H9 (cell line): ENCODE measurements around the gene BACH2. TPM values are rescaled to one million over a fixed set of nuclear protein-coding genes. Genes with fewer than 3 reads are reported as not detected.

Source experiments
- DNase-seq: peaks from one replicate; pipeline ENCODE4 v3.0.0-alpha.2; 2017
- H2AFZ ChIP-seq: one replicate; pipeline ENCODE4 v1.6.1; 2013; ENCODE audit warnings: mild to moderate bottlenecking, low read length, control low read depth, moderate library complexity
- H2AK5ac ChIP-seq: 2 replicates; pipeline ENCODE4 v1.6.1; 2013; ENCODE audit warnings: low read length, control low read depth, mixed read lengths; ENCODE audit not compliant: insufficient read length
- H2BK120ac ChIP-seq: one replicate; pipeline ENCODE4 v1.6.1; 2013; ENCODE audit warnings: low read depth, mild to moderate bottlenecking, low read length, control low read depth, inconsistent platforms; ENCODE audit not compliant: poor library complexity, severe bottlenecking
- H2BK12ac ChIP-seq: 2 replicates; pipeline ENCODE4 v1.6.1; 2013; ENCODE audit warnings: low read length, control low read depth, mixed read lengths, low read depth; ENCODE audit not compliant: insufficient read length
- H2BK15ac ChIP-seq: 2 replicates; pipeline ENCODE4 v1.6.1; 2013; ENCODE audit warnings: low read depth, low read length, control low read depth
- H2BK20ac ChIP-seq: one replicate; pipeline ENCODE4 v1.6.1; 2013; ENCODE audit warnings: low read depth, mild to moderate bottlenecking, low read length, control low read depth, inconsistent platforms; ENCODE audit not compliant: poor library complexity, severe bottlenecking
- H2BK5ac ChIP-seq: 2 replicates; pipeline ENCODE4 v1.6.1; 2013; ENCODE audit warnings: low read length, control low read depth, mixed read lengths; ENCODE audit not compliant: insufficient read length
- H3K14ac ChIP-seq: 2 replicates; pipeline ENCODE4 v1.6.1; 2013; ENCODE audit warnings: low read length, control low read depth; ENCODE audit not compliant: insufficient read depth
- H3K18ac ChIP-seq: 2 replicates; pipeline ENCODE4 v1.6.1; 2013; ENCODE audit warnings: low read depth, mild to moderate bottlenecking, mixed read lengths, low read length, control low read depth; ENCODE audit not compliant: insufficient read length
- H3K23ac ChIP-seq: 2 replicates; pipeline ENCODE4 v1.6.1; 2013; ENCODE audit warnings: low read length, control low read depth, mixed read lengths, low read depth; ENCODE audit not compliant: insufficient read length
- H3K23me2 ChIP-seq: 2 replicates; pipeline ENCODE4 v1.6.1; 2013; ENCODE audit warnings: low read depth, mild to moderate bottlenecking, mixed read lengths, low read length, control low read depth; ENCODE audit not compliant: insufficient read length, poor library complexity, severe bottlenecking
- H3K27ac ChIP-seq: 2 replicates; pipeline ENCODE4 v1.5.1; 2013; ENCODE audit warnings: low read length, control low read depth, mixed read lengths, low read depth; ENCODE audit not compliant: insufficient read length
- H3K27me3 ChIP-seq: 2 replicates; pipeline ENCODE4 v1.6.1; 2013; ENCODE audit warnings: low read length, control low read depth, inconsistent platforms; ENCODE audit not compliant: insufficient read depth
- H3K4ac ChIP-seq: 2 replicates; pipeline ENCODE4 v1.6.1; 2013; ENCODE audit warnings: low read depth, mild to moderate bottlenecking, control low read depth, inconsistent platforms, low read length, moderate library complexity
- H3K4me1 ChIP-seq: 2 replicates; pipeline ENCODE4 v1.6.1; 2013; ENCODE audit warnings: low read length, control low read depth, inconsistent platforms; ENCODE audit not compliant: insufficient read depth
- H3K4me2 ChIP-seq: 2 replicates; pipeline ENCODE4 v1.6.1; 2013; ENCODE audit warnings: low read length, control low read depth, mixed read lengths; ENCODE audit not compliant: insufficient read length, insufficient read depth
- H3K56ac ChIP-seq: 2 replicates; pipeline ENCODE4 v1.6.1; 2013; ENCODE audit warnings: low read depth, mild to moderate bottlenecking, mixed read lengths, low read length, control low read depth; ENCODE audit not compliant: insufficient read length
- H3K79me1 ChIP-seq: 2 replicates; pipeline ENCODE4 v1.6.1; 2013; ENCODE audit warnings: low read depth, mild to moderate bottlenecking, moderate library complexity, low read length, control low read depth, inconsistent platforms; ENCODE audit not compliant: insufficient read depth, poor library complexity, severe bottlenecking
- H3K79me2 ChIP-seq: 2 replicates; pipeline ENCODE4 v1.6.1; 2013; ENCODE audit warnings: low read length, control low read depth, inconsistent platforms; ENCODE audit not compliant: insufficient read depth
- H3K9ac ChIP-seq: 2 replicates; pipeline ENCODE4 v1.6.1; 2013; ENCODE audit warnings: low read length, control low read depth, mixed read lengths; ENCODE audit not compliant: insufficient read length; ENCODE audit errors: extremely low read depth
- H3K9me3 ChIP-seq: one replicate; pipeline ENCODE4 v1.6.1; 2013; ENCODE audit warnings: low read depth, low read length, inconsistent platforms; ENCODE audit not compliant: control insufficient read depth
- H3T11ph ChIP-seq: one replicate; pipeline ENCODE4 v1.6.1; 2013; ENCODE audit warnings: mild to moderate bottlenecking, low read length, control low read depth, inconsistent platforms
- H4K20me1 ChIP-seq: one replicate; pipeline ENCODE4 v1.6.1; 2013; ENCODE audit not compliant: control insufficient read depth, insufficient read length, insufficient read depth
- H4K5ac ChIP-seq: 2 replicates; pipeline ENCODE4 v1.6.1; 2013; ENCODE audit warnings: low read depth, mild to moderate bottlenecking, mixed read lengths, low read length, control low read depth; ENCODE audit not compliant: insufficient read length
- H4K8ac ChIP-seq: replicated peaks from 2 replicates; pipeline ENCODE4 v1.6.1; 2013; ENCODE audit warnings: low read length, control low read depth, mixed read lengths, low read depth; ENCODE audit not compliant: insufficient read length
- H4K91ac ChIP-seq: 2 replicates; pipeline ENCODE4 v1.6.1; 2013; ENCODE audit warnings: low read depth, mild to moderate bottlenecking, moderate library complexity, mixed read lengths, low read length, control low read depth; ENCODE audit not compliant: insufficient read length
- H3K27ac Mint-ChIP-seq, 3 experiments: 2 replicates in 2 of 3; 3 replicates in 1 of 3; pipeline ENCODE4 v1.8.0; 2020 to 2021; ENCODE audit warnings: mixed read lengths in 3 of 3, mild to moderate bottlenecking in 1 of 3, moderate library complexity in 1 of 3
- H3K27me3 Mint-ChIP-seq: 2 replicates; pipeline ENCODE4 v1.8.0; 2021; ENCODE audit warnings: low read depth, mild to moderate bottlenecking, moderate library complexity, mixed read lengths
- H3K36me3 Mint-ChIP-seq, 3 experiments: 2 replicates in 2 of 3; 3 replicates in 1 of 3; pipeline ENCODE4 v1.8.0; 2020 to 2021; ENCODE audit warnings: low read depth in 3 of 3, mixed read lengths in 3 of 3; ENCODE audit not compliant: insufficient read depth in 1 of 3
- H3K4me1 Mint-ChIP-seq, 2 experiments: 2 replicates each; pipeline ENCODE4 v1.8.0; 2020; ENCODE audit warnings: mixed read lengths in 2 of 2
- H3K4me3 Mint-ChIP-seq, 2 experiments: 2 replicates in 1 of 2; 3 replicates in 1 of 2; pipeline ENCODE4 v1.8.0; 2020 to 2021; ENCODE audit warnings: mild to moderate bottlenecking in 2 of 2, mixed read lengths in 2 of 2, moderate library complexity in 1 of 2
- H3K9me3 Mint-ChIP-seq, 2 experiments: 2 replicates in 1 of 2; 3 replicates in 1 of 2; pipeline ENCODE4 v1.8.0; 2020; ENCODE audit warnings: mild to moderate bottlenecking in 2 of 2, mixed read lengths in 2 of 2, moderate library complexity in 1 of 2
- CTCF ChIP-seq: fragments of 200-600 bp; sonication (generic); conservative IDR thresholded peaks from 3 replicates; pipeline ENCODE4 v1.8.0; 2021; ENCODE audit warnings: antibody characterized with exemption, mild to moderate bottlenecking
- WGBS: extraction: QIAGEN DNeasy Blood & Tissue Kit; methylation state at CpG from one replicate; pipeline ENCODE4 v1.1.7; 2013; ENCODE audit warnings: missing lambda C conversion rate, low lambda C conversion rate, mixed read lengths; ENCODE audit not compliant: insufficient read length; ENCODE audit errors: extremely low coverage; 5-methylcytosine and 5-hydroxymethylcytosine counted together
- total RNA-seq: library from RNA; stranded (reverse); gene quantifications from 2 replicates; pipeline ENCODE4 v1.2.1, GENCODE V29; 2021

The BACH2 gene
- total RNA-seq, 1 experiment from 2014 or later, result 2.0 TPM

DNA sequence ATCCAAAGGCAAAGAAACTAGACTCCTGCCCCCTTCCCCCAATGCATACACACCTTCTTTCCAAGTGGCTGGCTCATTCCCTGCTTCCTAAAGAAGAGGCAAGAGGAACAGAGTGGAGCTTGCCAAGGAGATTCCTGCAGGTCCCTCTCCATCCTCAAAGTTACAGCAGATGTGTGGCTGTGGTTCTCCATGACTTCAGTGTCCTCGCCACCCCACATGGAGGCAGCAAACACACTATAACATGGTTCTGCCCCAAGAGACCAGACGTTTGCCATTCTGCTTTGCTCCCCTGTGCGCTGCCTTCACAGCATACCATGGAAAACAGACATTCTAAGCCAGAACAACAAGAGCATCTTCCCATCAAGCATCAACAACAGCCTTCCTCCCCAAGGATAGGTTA, 84.4 kb downstream of the BACH2 start:
- no peak overlapping the region for H3K23ac ChIP-seq
- no peak overlapping the region for H3K56ac ChIP-seq
- H3K9ac ChIP-seq, result no peak overlapping the region
- H3K79me2 ChIP-seq, result no peaks in the 10 kb centered on the region
- H4K20me1 ChIP-seq, result no peaks in the 10 kb centered on the region
- H2BK15ac ChIP-seq, result no peak overlapping the region
- H3K27me3 Mint-ChIP-seq, result no peaks in the 10 kb centered on the region
- no peak overlapping the region for H2AK5ac ChIP-seq
- no peak overlapping the region for H3K4me2 ChIP-seq
- H2BK5ac ChIP-seq, result no peak overlapping the region
- no peak overlapping the region for H3T11ph ChIP-seq
- no peak overlapping the region for H3K4ac ChIP-seq
- H2BK12ac ChIP-seq, result no peak overlapping the region
- H4K5ac ChIP-seq, result no peak overlapping the region
- no peak overlapping the region for H4K8ac ChIP-seq
- H3K9me3 Mint-ChIP-seq, result no peaks in the 10 kb centered on the region
- H3K27me3 ChIP-seq, result no peaks in the 10 kb centered on the region
- TF ChIP-seq CTCF, result no peak
- H3K4me1 Mint-ChIP-seq, result peaks cover 0 to 2% of the 10 kb centered on the region in 2 experiments; a peak in 2 of 4 replicates
- no peak overlapping the region for H4K91ac ChIP-seq
- H2BK120ac ChIP-seq, result no peak overlapping the region
- H3K14ac ChIP-seq, result no peak overlapping the region
- H3K79me1 ChIP-seq, result no peaks in the 10 kb centered on the region
- H2AFZ ChIP-seq, result no peak overlapping the region
- DNase-seq, result no peak
- H3K23me2 ChIP-seq, result no peaks in the 10 kb centered on the region
- H3K27ac ChIP-seq, result no peak overlapping the region
- no CpG with 5 or more reads among the region's 3 CpGs for WGBS
- no peak overlapping the region for H3K4me3 Mint-ChIP-seq
- no peaks in the 10 kb centered on the region for H3K9me3 ChIP-seq
- H3K18ac ChIP-seq, result no peak overlapping the region
- no peak overlapping the region for H2BK20ac ChIP-seq
- no peaks in the 10 kb centered on the region for H3K36me3 Mint-ChIP-seq
- H3K27ac Mint-ChIP-seq, result no peak overlapping the region
- H3K4me1 ChIP-seq, result no peaks in the 10 kb centered on the region; the same call in 1 of the 2 replicates
